ENCODE results near the gene CPPED1. TPM values are rescaled to one million over a fixed set of nuclear protein-coding genes. Genes with fewer than 3 reads are reported as not detected.

CPPED1 gene
- total RNA-seq, 2 experiments from 2014 or later = 1.4 to 2.3 TPM

- Histone ChIP-seq H3K27me3 (ENCODE audit: control insufficient read depth in 1 of 2, insufficient read depth in 2 of 2, low read length in 2 of 2) (no peaks in the 10 kb centered on the region), H3K27ac (ENCODE audit: low read depth in 1 of 2, low read length in 2 of 2) (no peak overlapping the region), H3K4me1 (ENCODE audit: insufficient read depth, low read length) (no peaks in the 10 kb centered on the region), H3K4me3 (ENCODE audit: low read length) (no peak overlapping the region), H3K36me3 (ENCODE audit: insufficient read depth, low read length) (no peaks in the 10 kb centered on the region), H3K9me3 (ENCODE audit: control insufficient read depth in 1 of 2, insufficient read depth in 1 of 2, low read length in 2 of 2) (peaks cover 0 to under 1% of the 10 kb centered on the region in 2 experiments)
- H3K9me3 Mint-ChIP-seq = no peaks in the 10 kb centered on the region
- H3K36me3 Mint-ChIP-seq (ENCODE audit: low read depth) = peaks cover 18% of the 10 kb centered on the region
- H3K27me3 Mint-ChIP-seq = no peaks in the 10 kb centered on the region
- H3K4me1 Mint-ChIP-seq (ENCODE audit: low read depth) = no peaks in the 10 kb centered on the region
- CTCF ChIA-PET = no interaction called here
- no peak overlapping the region for H3K27ac Mint-ChIP-seq
- DNase-seq (no peak), ATAC-seq (ENCODE audit: poor library complexity) (no peak)
- intact Hi-C loops (cut with DNase I, micrococcal nuclease) = no loop called here
- H3K4me3 Mint-ChIP-seq = no peak overlapping the region
- POLR2A ChIA-PET = no interaction called here
- TF ChIP-seq CTCF (IDR thresholded peaks at IDR 0.05) = no peak
Observed at GRCh38 chr16:12771341-12771798, 32.3 kb downstream of the CPPED1 start.

GRCh38 chr16:12769525-12769924 lies 34.2 kb downstream of the CPPED1 start:
- Histone ChIP-seq H3K27ac (ENCODE audit: low read depth in 1 of 2, low read length in 2 of 2) (no peak overlapping the region), H3K27me3 (ENCODE audit: control insufficient read depth in 1 of 2, insufficient read depth in 2 of 2, low read length in 2 of 2) (no peaks in the 10 kb centered on the region), H3K4me1 (ENCODE audit: insufficient read depth, low read length) (no peaks in the 10 kb centered on the region), H3K36me3 (ENCODE audit: insufficient read depth, low read length) (no peaks in the 10 kb centered on the region), H3K4me3 (ENCODE audit: low read length) (no peak overlapping the region), H3K9me3 (ENCODE audit: control insufficient read depth in 1 of 2, insufficient read depth in 1 of 2, low read length in 2 of 2) (no peaks in the 10 kb centered on the region)
- Mint-ChIP-seq H3K4me3 (no peak overlapping the region), H3K9me3 (no peaks in the 10 kb centered on the region), H3K27ac (no peak overlapping the region), H3K4me1 (ENCODE audit: low read depth) (no peaks in the 10 kb centered on the region), H3K27me3 (no peaks in the 10 kb centered on the region), H3K36me3 (ENCODE audit: low read depth) (peaks cover 2% of the 10 kb centered on the region)
- ATAC-seq (ENCODE audit: poor library complexity) = no peak
- no peak for TF ChIP-seq CTCF (IDR thresholded peaks at IDR 0.05)
- POLR2A ChIA-PET = no interaction called here
- CTCF ChIA-PET = no interaction called here
- DNase-seq = no peak
- intact Hi-C loops (cut with DNase I, micrococcal nuclease) = no loop called here

- Mint-ChIP-seq H3K27ac (no peak overlapping the region), H3K36me3 (ENCODE audit: low read depth) (no peaks in the 10 kb centered on the region), H3K9me3 (no peaks in the 10 kb centered on the region), H3K4me3 (no peak overlapping the region), H3K27me3 (no peaks in the 10 kb centered on the region), H3K4me1 (ENCODE audit: low read depth) (no peaks in the 10 kb centered on the region)
- no peak for TF ChIP-seq CTCF (IDR thresholded peaks at IDR 0.05)
- no peak for ATAC-seq (ENCODE audit: poor library complexity)
- no peak overlapping the region for H3K27ac ChIP-seq (ENCODE audit: low read depth in 1 of 2, low read length in 2 of 2)
- peak in 2 of 14 experiments; percentile 3 to 45 for DNase-seq
- no peaks in the 10 kb centered on the region for H3K9me3 ChIP-seq (ENCODE audit: control insufficient read depth in 1 of 2, insufficient read depth in 1 of 2, low read length in 2 of 2)
- H3K27me3 ChIP-seq (ENCODE audit: control insufficient read depth in 1 of 2, insufficient read depth in 2 of 2, low read length in 2 of 2) = no peaks in the 10 kb centered on the region
- H3K36me3 ChIP-seq (ENCODE audit: insufficient read depth, low read length) = no peaks in the 10 kb centered on the region
- H3K4me1 ChIP-seq (ENCODE audit: insufficient read depth, low read length) = no peaks in the 10 kb centered on the region
- ChIA-PET CTCF (no interaction called here), POLR2A (no interaction called here)
- intact Hi-C loops (cut with DNase I, micrococcal nuclease) = no loop called here
- no peak overlapping the region for H3K4me3 ChIP-seq (ENCODE audit: low read length)
Observed at GRCh38 chr16:12767897-12768296, 35.8 kb downstream of the CPPED1 start.

All from CD4-positive, alpha-beta T cell (primary cell).